GM18870 (cell line): ENCODE data around the gene ANKRD44.
"Not testable (repeated sequence)": the region's sequence is repeated elsewhere in the genome, so short reads cannot be mapped to it uniquely, and the experiment has no call there.

ENCODE experiments used
- ATAC-seq: cut with Tn5 transposase; IDR thresholded peaks from one replicate; pipeline ENCODE4 v1.9.1; 2021; ENCODE audit warnings: moderate library complexity; ENCODE audit not compliant: unreplicated experiment

Gene ANKRD44

DNA sequence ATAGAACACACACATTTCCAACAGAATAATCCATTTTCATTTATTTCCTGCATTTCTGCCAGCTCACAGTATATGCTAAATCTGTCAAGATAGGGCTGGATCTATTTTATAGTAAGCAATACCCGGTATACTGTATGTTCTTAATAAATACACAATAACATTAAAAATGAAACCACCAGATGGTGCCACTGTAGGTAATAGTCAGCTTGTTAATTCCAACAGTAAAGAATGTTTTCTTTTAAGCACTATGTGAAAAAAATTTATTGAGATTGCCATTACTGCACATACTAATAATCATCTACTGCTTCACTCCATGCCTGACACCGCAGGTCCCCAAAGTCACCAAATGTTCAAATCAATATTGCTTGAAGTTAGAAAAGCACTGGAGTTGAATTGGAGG lies 252.6 kb downstream of the ANKRD44 start:
- no peak for ATAC-seq

- no peak for ATAC-seq
Observed at GRCh38 chr2:197055045-197055444, 255.5 kb downstream of the ANKRD44 start.

DNA sequence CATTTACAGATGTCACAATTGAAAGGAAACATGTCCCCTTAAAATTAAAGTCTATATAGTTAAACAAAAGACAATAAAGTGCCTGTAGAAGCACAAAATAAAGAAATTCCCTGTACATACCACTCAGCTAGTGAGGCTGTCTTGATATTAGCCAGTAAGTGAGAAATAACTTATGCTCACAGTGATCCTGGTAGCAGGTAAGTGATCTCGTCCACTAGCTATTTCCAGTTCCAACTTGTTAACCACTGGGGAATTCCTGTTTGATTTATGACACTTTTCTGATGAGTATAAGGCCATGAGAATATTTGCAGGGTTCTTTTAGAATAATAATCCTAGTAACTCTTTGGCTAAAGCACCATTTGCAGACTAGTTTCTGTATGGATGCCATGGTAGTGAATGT lies 256.1 kb downstream of the ANKRD44 start:
- no peak for ATAC-seq

DNA sequence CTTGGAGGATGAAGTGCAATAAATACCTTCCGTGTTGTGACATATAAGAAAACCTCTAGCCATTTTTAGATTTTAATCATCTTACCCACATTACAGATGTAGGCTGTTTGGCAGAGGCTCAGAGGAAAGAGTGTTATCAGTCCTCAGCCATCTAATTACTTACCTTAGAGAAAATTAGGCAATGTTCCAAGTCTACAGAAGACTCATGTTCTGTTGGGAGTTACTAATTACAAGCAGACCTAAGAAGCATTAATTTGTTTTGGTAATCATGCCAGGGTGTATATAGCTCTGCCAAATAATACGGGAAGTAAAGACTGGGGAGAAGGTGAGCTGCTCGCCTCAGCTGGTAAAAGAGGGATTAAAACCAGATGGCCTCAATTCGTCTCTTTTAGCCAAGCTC lies 258.2 kb downstream of the ANKRD44 start:
- no peak for ATAC-seq

DNA sequence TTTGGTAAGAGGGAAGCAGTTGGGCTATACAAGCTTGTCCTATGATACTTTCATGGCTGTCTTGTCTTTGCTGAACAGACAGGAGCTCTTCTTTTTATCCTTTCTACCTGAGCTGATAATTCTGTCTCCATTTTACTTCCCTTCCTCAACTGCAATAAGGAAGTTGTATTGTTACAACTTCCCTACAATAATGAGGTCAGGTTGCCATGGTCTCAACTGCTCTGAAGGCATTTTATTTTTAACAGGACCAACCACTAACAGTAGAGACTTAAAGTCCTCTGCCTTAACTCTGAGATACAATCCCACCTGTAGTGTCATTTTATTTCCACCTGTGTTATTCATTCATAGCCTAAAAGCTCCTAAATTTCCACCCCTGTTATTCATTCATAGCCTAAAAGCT lies 265.5 kb downstream of the ANKRD44 start:
- no peak for ATAC-seq

DNA sequence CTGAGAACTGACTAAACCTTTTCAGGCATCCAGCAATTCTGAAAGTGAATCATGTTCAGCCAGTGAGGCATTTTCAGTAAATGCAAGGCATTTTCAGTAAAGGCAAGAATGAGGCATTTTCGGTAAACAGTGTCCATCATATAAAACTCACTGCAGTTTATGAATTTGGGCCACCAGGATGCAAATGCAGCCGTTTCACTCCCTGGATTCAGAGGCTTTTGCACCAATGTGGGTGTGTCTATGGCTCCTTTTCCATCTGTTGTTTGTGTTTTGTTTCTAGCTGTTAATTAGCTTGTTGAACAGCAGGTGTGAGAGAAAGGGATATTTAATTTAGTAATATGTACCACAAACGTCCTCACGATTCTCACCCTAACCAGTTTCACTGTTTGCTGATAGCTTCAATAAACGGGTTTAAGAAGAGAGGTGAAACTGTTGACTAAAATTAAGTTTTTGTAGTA lies 267.8 kb downstream of the ANKRD44 start:
- no peak for ATAC-seq

DNA sequence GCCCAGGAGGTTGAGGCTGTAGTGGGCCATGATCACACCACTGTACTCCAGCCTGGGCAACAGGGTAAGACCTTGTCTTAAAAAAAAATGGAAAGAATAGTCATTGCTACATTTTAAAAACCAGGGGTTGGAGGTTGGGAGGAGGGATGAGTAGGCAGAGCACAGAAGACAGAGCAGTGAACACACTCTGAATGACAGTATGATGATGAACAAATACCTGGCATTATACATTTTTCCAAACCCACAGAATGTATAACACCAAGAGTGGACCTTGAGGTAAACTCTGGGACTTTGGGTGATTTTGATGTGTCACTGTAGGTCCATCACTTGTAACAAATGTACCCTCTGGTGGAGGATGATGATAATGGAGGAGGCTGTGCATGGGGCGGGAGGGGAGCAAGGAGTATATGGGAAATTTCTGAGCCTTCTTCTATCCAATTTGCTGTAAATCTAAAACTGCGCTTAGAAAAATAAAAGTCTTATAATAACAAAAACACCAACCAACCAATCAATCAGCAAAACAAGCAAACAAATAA lies 272.6 kb downstream of the ANKRD44 start:
- ATAC-seq, result no peak

DNA sequence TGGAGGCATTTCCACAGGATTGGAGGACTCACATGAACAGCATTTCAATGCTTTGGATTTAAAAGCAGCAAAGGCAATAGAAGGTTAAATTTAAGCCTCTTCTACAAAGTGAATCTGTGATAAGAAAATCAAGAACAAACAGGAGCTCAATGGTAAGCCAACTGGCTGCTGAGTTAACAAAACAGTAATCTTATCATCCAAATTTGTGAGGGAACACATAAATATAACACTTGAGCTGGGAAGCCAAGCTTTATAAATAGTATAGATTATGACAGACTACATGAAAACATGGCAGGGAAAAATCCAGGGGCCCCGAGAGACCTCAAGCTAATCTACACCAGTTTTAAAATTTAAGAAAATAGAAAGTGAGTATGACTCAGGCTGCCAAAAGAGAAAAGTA lies 275.6 kb downstream of the ANKRD44 start:
- ATAC-seq, result no peak

DNA sequence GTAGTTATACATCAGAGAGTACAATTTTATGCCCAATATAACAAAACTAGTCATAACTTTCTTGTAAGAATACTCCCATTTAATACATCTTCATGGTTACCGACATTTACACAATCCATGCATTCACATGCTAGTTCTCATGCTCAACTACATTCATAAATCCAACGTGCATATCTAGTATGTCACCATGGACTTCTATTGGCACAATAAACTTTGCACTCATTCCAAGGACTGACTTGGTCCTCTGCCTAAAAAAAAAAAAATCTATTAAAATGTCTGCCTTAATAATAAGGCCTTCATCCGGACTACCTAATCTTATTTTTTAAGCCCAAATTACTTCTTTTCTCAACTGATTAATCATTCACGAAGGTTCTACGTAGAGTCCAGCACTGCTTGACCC lies 276.3 kb downstream of the ANKRD44 start:
- ATAC-seq, result no peak

GRCh38 chr2:197033222-197033621 lies 277.4 kb downstream of the ANKRD44 start:
- ATAC-seq, result no peak

DNA sequence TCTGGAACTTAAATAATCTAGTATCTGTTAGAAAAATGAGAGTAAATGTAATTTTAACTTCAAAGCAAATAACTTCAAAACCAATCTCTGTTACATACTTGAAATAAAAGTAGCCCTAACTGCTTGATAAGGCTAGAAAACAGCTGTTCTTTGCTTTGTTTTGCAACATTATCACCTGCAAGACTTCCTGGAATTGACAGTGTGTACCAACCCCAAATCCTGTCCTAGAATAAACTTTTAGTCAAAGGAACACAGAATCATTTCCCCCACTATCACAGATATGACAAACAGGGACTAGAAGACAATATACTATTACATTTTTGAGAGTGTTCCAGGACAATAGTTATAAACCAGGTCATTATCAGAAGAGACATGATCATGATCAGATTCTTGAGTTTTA lies 278.8 kb downstream of the ANKRD44 start:
- no peak for ATAC-seq

GRCh38 chr2:197030090-197030489 lies 280.5 kb downstream of the ANKRD44 start:
- ATAC-seq, result no peak

DNA sequence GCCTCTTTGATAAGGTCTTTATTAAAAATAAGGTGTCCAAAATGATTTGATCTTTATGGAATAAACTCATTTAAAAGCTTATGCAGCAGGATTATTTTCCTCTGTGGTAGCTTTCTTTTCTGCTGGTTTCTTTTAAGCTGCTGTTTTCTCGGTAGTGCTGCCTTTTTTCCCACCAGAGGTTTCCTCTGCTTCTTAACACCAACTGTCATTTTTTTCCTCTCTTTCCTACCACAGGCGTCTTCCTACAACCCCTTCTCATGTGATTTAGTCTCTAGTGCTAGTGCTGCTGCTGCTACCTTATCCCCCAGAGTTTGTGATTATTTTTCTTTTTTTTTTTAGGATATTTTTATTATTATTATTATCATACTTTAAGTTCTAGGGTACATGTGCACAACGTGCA lies 281.9 kb downstream of the ANKRD44 start:
- no peak for ATAC-seq

DNA sequence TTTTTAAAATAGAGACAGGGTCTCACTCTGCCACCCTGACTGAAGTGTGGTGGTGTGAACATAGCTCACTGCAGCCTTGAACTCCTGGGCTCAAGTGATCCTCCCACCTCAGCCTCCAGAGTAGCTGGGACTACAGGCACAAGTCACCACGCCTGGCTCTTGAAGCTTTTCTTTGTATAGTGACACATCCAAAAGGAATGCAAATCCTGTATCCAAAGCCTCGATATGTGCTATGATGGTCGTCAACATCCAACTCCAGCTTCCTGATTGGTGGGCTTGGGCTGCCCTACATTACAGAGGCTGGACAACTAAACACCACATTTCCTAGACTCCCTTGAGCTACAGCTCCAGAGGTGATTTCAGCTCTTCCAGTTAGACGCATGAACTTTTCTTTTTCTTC lies 282.4 kb downstream of the ANKRD44 start:
- ATAC-seq, result no peak

DNA sequence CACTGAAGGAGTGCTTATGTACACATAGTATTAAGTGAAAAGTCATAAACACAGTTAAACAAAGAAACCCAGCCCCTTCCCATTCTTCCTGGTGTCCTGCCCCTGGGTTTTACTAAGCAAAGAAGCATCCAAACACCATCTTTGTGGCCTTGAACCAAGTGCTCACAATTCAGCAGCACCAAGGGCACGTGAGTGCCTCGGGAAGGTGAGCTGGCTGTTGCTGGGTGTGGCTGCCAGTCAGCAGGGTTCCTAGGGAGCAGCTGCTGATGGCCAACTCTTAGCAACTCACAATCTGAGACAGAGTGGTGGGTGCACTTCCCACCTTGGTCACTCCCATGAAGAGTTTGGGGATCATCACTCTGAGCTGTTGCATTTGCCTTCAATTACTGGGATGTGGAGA lies 286.4 kb downstream of the ANKRD44 start:
- ATAC-seq, result no peak

- ATAC-seq, result not testable (repeated sequence)
Observed at GRCh38 chr2:197020921-197021320, 289.7 kb downstream of the ANKRD44 start.

DNA sequence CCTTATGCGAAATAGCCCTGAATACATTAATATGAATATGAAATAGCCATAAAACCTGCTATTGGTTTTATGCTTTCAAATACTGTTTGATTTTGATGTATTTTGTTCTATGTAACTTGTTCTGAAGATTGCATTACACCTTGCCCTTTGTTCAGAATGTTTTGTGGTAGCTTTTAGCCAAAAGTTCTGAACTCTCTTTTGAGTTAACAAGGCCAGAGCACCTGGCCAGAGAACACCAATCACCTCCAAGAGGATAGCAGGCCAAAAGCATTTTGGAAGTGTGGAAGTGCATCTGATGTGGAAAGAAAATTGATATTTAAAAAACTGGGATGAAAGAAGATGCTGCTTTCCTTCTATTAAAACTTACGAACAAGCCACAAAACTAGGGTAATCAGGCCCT lies 297.5 kb downstream of the ANKRD44 start:
- ATAC-seq, result no peak

GRCh38 chr2:197011801-197012641 lies 298.6 kb downstream of the ANKRD44 start:
- ATAC-seq, result no peak

GRCh38 chr2:197011021-197011417 lies 299.6 kb downstream of the ANKRD44 start:
- ATAC-seq, result no peak

DNA sequence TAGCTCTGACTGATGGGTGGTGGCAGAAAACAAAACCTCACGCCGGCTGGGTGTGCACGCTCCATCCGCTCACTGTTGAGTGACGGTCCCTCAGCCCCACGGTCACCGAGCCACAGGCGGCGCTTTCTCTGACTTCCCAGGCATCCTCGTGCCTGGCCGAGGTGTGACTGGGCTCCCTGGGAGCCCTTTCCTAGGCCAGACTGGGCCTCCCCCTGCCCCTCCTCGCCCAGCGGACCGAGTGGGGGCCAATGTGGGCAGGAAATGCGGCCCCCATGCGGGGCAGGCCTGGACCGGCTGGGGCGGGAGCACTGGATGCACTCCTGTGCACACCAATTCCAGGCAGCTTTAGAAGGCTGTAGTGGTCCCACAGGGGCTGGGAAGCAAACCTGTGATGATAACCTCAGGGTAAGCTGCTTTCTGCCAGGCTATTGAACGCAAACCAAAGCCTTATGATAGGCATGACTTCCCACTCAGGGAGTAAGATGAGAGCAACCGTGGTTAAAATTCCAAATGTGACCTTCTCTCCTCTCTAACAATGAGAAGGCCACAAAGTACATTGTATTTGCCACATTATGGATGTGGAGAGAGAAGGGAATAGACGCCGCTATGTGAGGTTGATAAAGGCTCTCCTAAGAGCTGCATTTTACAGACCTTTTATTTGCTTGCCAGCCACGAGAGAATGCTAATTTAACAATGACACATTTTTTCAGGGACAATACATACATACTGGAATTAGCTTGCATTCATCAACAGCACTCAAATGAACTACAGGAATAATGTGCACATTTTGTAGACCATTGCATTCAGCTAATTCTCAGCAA lies 300.2 kb downstream of the ANKRD44 start:
- no peak for ATAC-seq

GRCh38 chr2:197008741-197009341 lies 301.7 kb downstream of the ANKRD44 start:
- ATAC-seq, result not testable (repeated sequence)
